Activated CD4-positive, alpha-beta T cell treated with anti-CD3 and anti-CD28 coated beads, Interleukin-2, Interleukin-4, amounts not matched to agents 100 ng/mL and 50 ng/mL, durations not matched to agents 16 hours and 8 hours (primary cell): ENCODE results near the gene IRF8.

Experiments used
- DNase-seq: peaks from one replicate; pipeline ENCODE4 v3.0.0-alpha.2; 2020; ENCODE audit warnings: low spot score

The IRF8 gene

GRCh38 chr16:85958731-85959130 lies 59.8 kb downstream of the IRF8 start:
- no peak for DNase-seq

GRCh38 chr16:85959686-85960085 lies 60.7 kb downstream of the IRF8 start:
- no peak for DNase-seq

GRCh38 chr16:85960486-85961046 lies 61.6 kb downstream of the IRF8 start:
- DNase-seq, result no peak

GRCh38 chr16:85961988-85962915 lies 63.3 kb downstream of the IRF8 start:
- DNase-seq, result no peak

- no peak for DNase-seq
Observed at GRCh38 chr16:85963753-85964285, 64.9 kb downstream of the IRF8 start.

- DNase-seq, result no peak
Observed at GRCh38 chr16:85965125-85965524, 66.2 kb downstream of the IRF8 start.

GRCh38 chr16:85967111-85967510 lies 68.1 kb downstream of the IRF8 start:
- DNase-seq, result no peak

- DNase-seq, result no peak
Observed at GRCh38 chr16:85968041-85968920, 69.3 kb downstream of the IRF8 start.

- DNase-seq, result no peak
Observed at GRCh38 chr16:85969159-85969558, 70.2 kb downstream of the IRF8 start.

GRCh38 chr16:85969591-85969990 lies 70.6 kb downstream of the IRF8 start:
- no peak for DNase-seq

- DNase-seq, result no peak
Observed at GRCh38 chr16:85970016-85970733, 71.2 kb downstream of the IRF8 start.

- DNase-seq, result no peak
Observed at GRCh38 chr16:85970738-85971137, 71.8 kb downstream of the IRF8 start.
